Sigmoid colon (tissue), 7 donors: ENCODE data around the gene COMT. TPM values are rescaled to one million over a fixed set of nuclear protein-coding genes. Genes with fewer than 3 reads are reported as not detected.

Experiments used
- DNase-seq: peaks from one replicate; pipeline ENCODE4 v3.0.0-alpha.2; 2019
- H3K27ac ChIP-seq, 4 donors: fragments of 200-600 bp; sonication (generic); one replicate each; pipeline ENCODE4 v1.5.1; 2016 to 2019; ENCODE audit warnings: mild to moderate bottlenecking in 1 of 4
- H3K27me3 ChIP-seq, 3 donors: fragments of 200-600 bp; sonication (generic); one replicate each; pipeline ENCODE4 v1.5.1; 2019; ENCODE audit warnings: mild to moderate bottlenecking in 1 of 3
- H3K36me3 ChIP-seq, 4 donors: fragments of 200-600 bp; sonication (generic); one replicate each; pipeline ENCODE4 v1.5.1; 2016 to 2019
- H3K4me1 ChIP-seq, 4 donors: fragments of 200-600 bp; sonication (generic); one replicate each; pipeline ENCODE4 v1.5.1; 2017 to 2019
- H3K4me3 ChIP-seq, 4 donors: fragments of 200-600 bp; sonication (generic); one replicate each; pipeline ENCODE4 v1.5.1; 2017 to 2019; ENCODE audit warnings: mild to moderate bottlenecking in 2 of 4, moderate library complexity in 1 of 4
- H3K9me3 ChIP-seq, 4 donors: fragments of 200-600 bp in 3 of 4; sonication (generic) in 3 of 4; one replicate each; pipeline versions ENCODE4 v1.5.1 to v1.6.1; 2013 to 2019
- CTCF ChIP-seq, 4 experiments: fragments of 450-650 bp in 3 of 4; fragments of 200-600 bp in 1 of 4; IDR thresholded peaks; one replicate each; pipeline ENCODE4 v1.5.1; 2016 to 2019; ENCODE audit warnings: antibody characterized with exemption in 4 of 4, mild to moderate bottlenecking in 3 of 4, moderate library complexity in 2 of 4
- EP300 ChIP-seq, 4 donors: sonication (generic); formaldehyde crosslinking; IDR thresholded peaks; one replicate each; pipeline ENCODE4 v1.6.1; 2017; ENCODE audit warnings: antibody characterized with exemption in 4 of 4
- POLR2A ChIP-seq, 2 donors: fragments of 450-650 bp; IDR thresholded peaks; one replicate each; pipeline ENCODE4 v1.6.1; 2016; ENCODE audit warnings: antibody characterized with exemption in 2 of 2, mild to moderate bottlenecking in 2 of 2, moderate library complexity in 2 of 2
- POLR2AphosphoS5 ChIP-seq, 4 donors: sonication (generic); formaldehyde crosslinking; IDR thresholded peaks; one replicate each; pipeline ENCODE4 v1.6.1; 2017; ENCODE audit warnings: antibody characterized with exemption in 4 of 4
- WGBS, 2 donors: extraction: QIAGEN DNeasy Blood & Tissue Kit; methylation state at CpG; one replicate each; pipeline ENCODE4 v1.1.7; 2013; 5-methylcytosine and 5-hydroxymethylcytosine counted together
- intact Hi-C: fragments of 100-400 bp; cut with DNase I; formaldehyde crosslinking; loops from one replicate; pipeline ENCODE4 v1.15.1; 2023
- polyA plus RNA-seq, 3 donors: library from polyadenylated mRNA; stranded (reverse); fragments of 200-250 nt; gene quantifications; one replicate each; pipeline ENCODE4 v1.2.3, GENCODE V29; 2013
- total RNA-seq, 4 donors: library from RNA; depleted of rRNA; stranded (reverse); fragments of >200 nt; gene quantifications; one replicate each; pipeline ENCODE4 v1.1.0, GENCODE V29; 2016
- donor health status: healthy with polysubstance abuse.
- donor health status: Bipolar disorder and iron deficiency.
- donor health status: healthy.

COMT gene
- total and polyA plus RNA-seq, 7 donors = 62.5 to 162 (median 106) TPM

- no peaks in the 10 kb centered on the region for H3K9me3 ChIP-seq
- TF ChIP-seq POLR2AphosphoS5 (IDR thresholded peaks at IDR 0.05) (no peak), CTCF (IDR thresholded peaks at IDR 0.05) (peak in 1 of 4 experiments; percentile 6), EP300 (IDR thresholded peaks at IDR 0.05) (no peak), POLR2A (IDR thresholded peaks at IDR 0.05) (no peak)
- 72 to 81% methylated on average over 20 of the region's 20 CpGs for WGBS, 2 donors
- peaks cover 0 to 23% (median 20%) of the 10 kb centered on the region in 4 donors for H3K4me1 ChIP-seq
- peaks cover 6 to 74% (median 17%) of the 10 kb centered on the region in 4 donors for H3K36me3 ChIP-seq
- no peak for DNase-seq
- intact Hi-C loops = no loop called here
- H3K27ac ChIP-seq = no peak overlapping the region
- no peak overlapping the region for H3K4me3 ChIP-seq
- no peaks in the 10 kb centered on the region for H3K27me3 ChIP-seq
Measured at GRCh38 chr22:19966908-19967750, 25.6 kb downstream of the COMT start.

- no peak overlapping the region for H3K27ac ChIP-seq
- no peak overlapping the region for H3K4me3 ChIP-seq
- H3K9me3 ChIP-seq = no peaks in the 10 kb centered on the region
- TF ChIP-seq EP300 (IDR thresholded peaks at IDR 0.05) (no peak), CTCF (IDR thresholded peaks at IDR 0.05) (no peak), POLR2AphosphoS5 (IDR thresholded peaks at IDR 0.05) (no peak), POLR2A (IDR thresholded peaks at IDR 0.05) (no peak)
- WGBS, 2 donors = 91% methylated on average over 7 of the region's 7 CpGs
- intact Hi-C loops = no loop called here
- no peaks in the 10 kb centered on the region for H3K27me3 ChIP-seq
- no peak for DNase-seq
- peaks cover 0 to 15% (median 11%) of the 10 kb centered on the region in 4 donors for H3K4me1 ChIP-seq
- peaks cover 6 to 82% (median 17%) of the 10 kb centered on the region in 4 donors for H3K36me3 ChIP-seq
Measured at GRCh38 chr22:19967850-19968449, 26.4 kb downstream of the COMT start.

- Histone ChIP-seq H3K4me1 (peaks cover 0 to 10% (median 7%) of the 10 kb centered on the region in 4 donors), H3K9me3 (no peaks in the 10 kb centered on the region), H3K27ac (no peak overlapping the region), H3K27me3 (no peaks in the 10 kb centered on the region), H3K4me3 (no peak overlapping the region), H3K36me3 (peaks cover 6 to 84% (median 17%) of the 10 kb centered on the region in 4 donors)
- 85 to 91% methylated on average over 18 of the region's 18 CpGs for WGBS, 2 donors
- no peak for DNase-seq
- intact Hi-C loops = no loop called here
- TF ChIP-seq EP300 (IDR thresholded peaks at IDR 0.05) (no peak), CTCF (IDR thresholded peaks at IDR 0.05) (no peak), POLR2AphosphoS5 (IDR thresholded peaks at IDR 0.05) (no peak), POLR2A (IDR thresholded peaks at IDR 0.05) (no peak)
Measured at GRCh38 chr22:19968450-19968891, 26.9 kb downstream of the COMT start.

- H3K4me3 ChIP-seq = no peak overlapping the region
- intact Hi-C loops = no loop called here
- H3K4me1 ChIP-seq = peaks cover 0 to 11% (median 7%) of the 10 kb centered on the region in 4 donors
- peaks cover 6 to 79% (median 13%) of the 10 kb centered on the region in 4 donors for H3K36me3 ChIP-seq
- TF ChIP-seq EP300 (IDR thresholded peaks at IDR 0.05) (no peak), POLR2AphosphoS5 (IDR thresholded peaks at IDR 0.05) (no peak), POLR2A (IDR thresholded peaks at IDR 0.05) (no peak), CTCF (IDR thresholded peaks at IDR 0.05) (no peak)
- H3K27ac ChIP-seq = no peak overlapping the region
- no peaks in the 10 kb centered on the region for H3K9me3 ChIP-seq
- WGBS, 2 donors = 77 to 88% methylated on average over 11 of the region's 11 CpGs
- no peaks in the 10 kb centered on the region for H3K27me3 ChIP-seq
- DNase-seq = no peak
Measured at GRCh38 chr22:19969141-19969928, 27.8 kb downstream of the COMT start.
